K562 (cell line): Measurements from ENCODE around the gene PLOD1. TPM values are rescaled to one million over a fixed set of nuclear protein-coding genes. Genes with fewer than 3 reads are reported as not detected.
"Not testable (repeated sequence)": the region's sequence is repeated elsewhere in the genome, so short reads cannot be mapped to it uniquely, and the experiment has no call there.

Experiments used
- ATAC-seq: fragments of 200-7000 bp; cut with Tn5 transposase; 3 replicates; pipeline ENCODE4 v1.9.1; 2020; ENCODE audit warnings: moderate library complexity
- BruUV-seq: library from RNA; stranded (reverse); fragments of 400-500 nt; replicated peaks from 2 replicates; lab custom pipeline; 2021; lab: Mats Ljungman, UMichigan
- CTCF ChIA-PET: fragments of 300-600 bp; formaldehyde crosslinking; extraction: SDS; loops from one replicate; lab custom pipeline; 2021; ENCODE audit warnings: low intra/inter-chr PET ratio; lab: Yijun Ruan, JAX
- POLR2A ChIA-PET: fragments of 300-600, 350-650 bp; sonication (Branson Sonifier 250); formaldehyde crosslinking; extraction: SDS; loops from one replicate; lab custom pipeline; 2021; ENCODE audit warnings: antibody characterized with exemption, inconsistent platforms; lab: Yijun Ruan, JAX
- DNase-seq, 4 experiments: peaks; one replicate each; pipeline versions ENCODE4 v3.0.0 to v3.0.0-alpha.2; 2011 to 2018; ENCODE audit warnings: low spot score in 3 of 4, mixed read lengths in 3 of 4; ENCODE audit errors: extremely low read depth in 1 of 4
- FAIRE-seq: peaks from 2 replicates; lab custom pipeline; 2011; peaks lifted over from hg19 to GRCh38; lab: Jason Lieb, UNC
- H2AFZ ChIP-seq: 2 replicates; pipeline ENCODE4 v1.6.0; 2011; ENCODE audit warnings: low read depth, low read length, control low read depth, inconsistent platforms
- H3K27ac ChIP-seq: fragments of 200-600 bp; 3 replicates; pipeline ENCODE4 v1.8.0; 2011; ENCODE audit warnings: low read depth, mild to moderate bottlenecking, control low read depth, inconsistent platforms, low read length, moderate library complexity, mixed read lengths; ENCODE audit errors: extremely low read depth
- H3K27me3 ChIP-seq, 2 experiments: fragments of 300-600 bp in 1 of 2; 2 replicates in 1 of 2; 3 replicates in 1 of 2; pipeline versions ENCODE4 v1.6.0 to v1.8.0; 2011; ENCODE audit warnings: inconsistent platforms in 2 of 2, low read length in 2 of 2, mild to moderate bottlenecking in 1 of 2, mixed read lengths in 1 of 2, moderate library complexity in 1 of 2; ENCODE audit not compliant: control insufficient read depth in 2 of 2, insufficient read depth in 2 of 2
- H3K36me3 ChIP-seq: fragments of 300-600 bp; 3 replicates; pipeline ENCODE4 v1.8.0; 2011; ENCODE audit warnings: mild to moderate bottlenecking, low read length, inconsistent platforms; ENCODE audit not compliant: control insufficient read depth, insufficient read depth
- H3K4me1 ChIP-seq, 2 experiments: fragments of 200-600 bp in 1 of 2; replicated peaks in 1 of 2; 2 replicates in 1 of 2; 3 replicates in 1 of 2; pipeline versions ENCODE4 v1.5.1 to v1.8.0; 2011; ENCODE audit warnings: inconsistent platforms in 2 of 2, low read length in 2 of 2, mild to moderate bottlenecking in 1 of 2, mixed read lengths in 1 of 2, moderate library complexity in 1 of 2; ENCODE audit not compliant: control insufficient read depth in 2 of 2, insufficient read depth in 2 of 2
- H3K4me2 ChIP-seq: 2 replicates; pipeline ENCODE4 v1.6.1; 2011; ENCODE audit warnings: low read length, control low read depth, inconsistent platforms, mixed read lengths; ENCODE audit not compliant: insufficient read depth
- H3K4me3 ChIP-seq: fragments of 200-600 bp; sonication (generic), shearing (Covaris generic); 2 replicates; pipeline ENCODE4 v1.5.1; 2016; ENCODE audit warnings: control low read depth, inconsistent platforms
- H3K79me2 ChIP-seq: fragments of 200-600 bp; 3 replicates; pipeline ENCODE4 v1.8.0; 2011; ENCODE audit warnings: low read length, inconsistent platforms; ENCODE audit not compliant: control insufficient read depth, insufficient read depth
- H3K9ac ChIP-seq, 2 experiments: 2 replicates each; pipeline versions ENCODE4 v1.6.0 to v1.6.1; 2011; ENCODE audit warnings: low read depth in 2 of 2, low read length in 2 of 2, control low read depth in 1 of 2, inconsistent platforms in 1 of 2, mild to moderate bottlenecking in 1 of 2, mixed read lengths in 1 of 2; ENCODE audit not compliant: insufficient read depth in 1 of 2
- H3K9me1 ChIP-seq: one replicate; pipeline ENCODE4 v1.6.0; 2011; ENCODE audit warnings: inconsistent platforms, mild to moderate bottlenecking, low read length, moderate library complexity; ENCODE audit not compliant: control insufficient read depth, insufficient read depth
- H3K9me3 ChIP-seq: replicated peaks from 2 replicates; pipeline ENCODE4 v1.5.1; 2011; ENCODE audit warnings: low read depth, low read length, inconsistent platforms; ENCODE audit not compliant: control insufficient read depth, insufficient read depth
- H4K20me1 ChIP-seq: replicated peaks from 2 replicates; pipeline ENCODE4 v1.6.1; 2011; ENCODE audit warnings: low read length, inconsistent platforms, mixed read lengths; ENCODE audit not compliant: control insufficient read depth, insufficient read depth
- CBFA2T2 ChIP-seq: fragments of 450-650 bp; conservative IDR thresholded peaks from 2 replicates; pipeline ENCODE4 v1.6.1; 2017; ENCODE audit warnings: mild to moderate bottlenecking
- MAFK ChIP-seq: IDR thresholded peaks from 2 replicates; pipeline ENCODE4 v1.6.1; 2011; ENCODE audit warnings: low read length, improper control_type of control experiment
- RAD51 ChIP-seq: fragments of 450-650 bp; IDR thresholded peaks from 2 replicates; pipeline ENCODE4 v1.7.1; 2016; ENCODE audit warnings: low read depth, mild to moderate bottlenecking, borderline replicate concordance
- TOE1 ChIP-seq, 2 experiments: fragments of 450-650 bp in 1 of 2; sonication (generic) in 1 of 2; formaldehyde crosslinking in 1 of 2; IDR thresholded peaks; 2 replicates each; pipeline versions ENCODE4 v1.7.1 to v1.8.0; 2016 to 2022; ENCODE audit warnings: borderline replicate concordance in 2 of 2, mild to moderate bottlenecking in 2 of 2, antibody characterized with exemption in 1 of 2, inconsistent platforms in 1 of 2, low read depth in 1 of 2, missing genetic modification reagents in 1 of 2, moderate library complexity in 1 of 2
- ZNF316 ChIP-seq: fragments of 450-650 bp; IDR thresholded peaks from 2 replicates; pipeline ENCODE4 v1.6.1; 2016
- WGBS: fragments of 100-300 bp; shearing (Covaris generic); methylation state at CpG from one replicate; pipeline ENCODE4 v1.1.6; 2016; ENCODE audit warnings: low coverage, mixed read lengths; ENCODE audit not compliant: insufficient coverage; ENCODE audit errors: missing lambda C conversion rate; 5-methylcytosine and 5-hydroxymethylcytosine counted together
- in situ Hi-C: fragments of 300-500 bp; cut with MboI; formaldehyde crosslinking; loops from 4 replicates; pipeline ENCODE4 v1.15.0; 2018; ENCODE audit warnings: inconsistent platforms, mixed read lengths
- intact Hi-C: fragments of 100-400 bp; cut with micrococcal nuclease; formaldehyde crosslinking; loops from 2 replicates; pipeline ENCODE4 v1.14.2; 2022
- polyA plus RNA-seq, 8 experiments: library from polyadenylated mRNA; depleted of rRNA in 4 of 8; stranded (reverse) in 5 of 8; unstranded in 3 of 8; fragments of >200 nt; fragmentation: Nextera tagmentation in 2 of 8; fragmentation: Illumina TruSeq in 1 of 8; extraction: Ambion mirVana in 2 of 8; extraction: Trizol in 1 of 8; gene quantifications; 2 replicates each; pipeline versions ENCODE4 v1.2.1 to v1.2.3, GENCODE V29; 2011 to 2014; ENCODE audit warnings: inconsistent platforms in 1 of 8, missing spikeins in 1 of 8
- total RNA-seq, 7 experiments: library from RNA; depleted of rRNA in 6 of 7; stranded (reverse); fragments of >200 nt in 6 of 7; fragmentation: Illumina TruSeq in 2 of 7; extraction: Trizol in 2 of 7; gene quantifications; 2 replicates each; pipeline versions ENCODE4 v1.2.1 to v1.2.3, GENCODE V29; 2011 to 2021; ENCODE audit warnings: low replicate concordance in 1 of 7
- TF ChIP-seq, protein P1 (sequence below): sonication (generic); formaldehyde crosslinking; IDR thresholded peaks from 2 replicates; pipeline ENCODE4 v1.5.0; 2020; ENCODE audit warnings: missing genetic modification reagents
- TF ChIP-seq, protein P2 (sequence below): sonication (generic); formaldehyde crosslinking; IDR thresholded peaks from 2 replicates; pipeline ENCODE4 v1.9.0; 2022; ENCODE audit warnings: mild to moderate bottlenecking, missing genetic modification reagents
- TF ChIP-seq, protein P3 (sequence below): fragments of 450-650 bp; formaldehyde crosslinking; IDR thresholded peaks from 2 replicates; pipeline ENCODE4 v1.4.0; 2020; ENCODE audit warnings: mild to moderate bottlenecking, mixed read lengths

Gene PLOD1
- total and polyA plus RNA-seq, 9 of the 15 experiments (the other 6 are each of a cell fraction or from before 2014, with no cell fraction given), result 16.6 to 90.8 (median 52.7) TPM

DNA sequence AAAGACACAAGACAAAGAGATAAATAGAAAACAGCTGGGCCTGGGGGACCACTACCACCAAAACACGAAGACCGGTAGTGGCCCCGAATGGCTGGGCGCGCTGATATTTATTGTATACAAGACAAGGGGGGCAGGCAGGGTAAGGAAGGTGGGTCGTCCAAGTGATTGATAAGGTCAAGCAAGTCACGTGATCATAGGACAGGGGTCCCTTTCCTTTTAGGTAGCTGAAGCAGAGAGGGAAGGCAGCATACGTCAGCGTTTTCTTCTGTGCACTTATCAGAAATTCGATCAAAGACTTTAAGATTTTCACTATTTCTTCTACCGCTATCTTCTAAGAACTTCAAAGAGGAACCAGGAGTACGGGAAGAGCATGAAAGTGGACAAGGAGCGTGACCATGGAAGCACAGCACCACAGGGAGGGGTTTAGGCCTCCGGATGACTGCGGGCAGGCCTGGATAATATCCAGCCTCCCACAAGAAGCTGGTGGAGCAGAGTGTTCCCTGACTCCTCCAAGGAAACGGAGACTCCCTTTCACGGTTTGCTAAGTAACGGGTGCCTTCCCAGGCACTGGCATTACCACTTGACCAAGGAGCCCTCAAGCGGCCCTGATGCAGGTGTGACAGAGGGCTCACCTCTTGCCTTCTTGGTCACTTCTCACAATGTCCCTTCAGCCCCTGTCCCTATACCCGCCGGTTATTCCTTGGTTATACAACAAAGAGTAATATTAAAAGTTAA lies 21.9 kb upstream of the PLOD1 start:
- FAIRE-seq; H3K79me2 ChIP-seq; H3K27ac ChIP-seq; BruUV-seq; H3K36me3 ChIP-seq; H3K4me3 ChIP-seq; H2AFZ ChIP-seq; H4K20me1 ChIP-seq; intact Hi-C loops; H3K9me1 ChIP-seq; H3K27me3 ChIP-seq; TF ChIP-seq TOE1 (CRISPR knock-in tag; IDR thresholded peaks at IDR 0.05; ENCODE audit: borderline replicate concordance, low read depth): not testable (repeated sequence)
- Histone ChIP-seq H3K9ac (0 out of 4 replicates have a peak overlapping the region, but pooled peaks of 1 of the 2 experiments have one; percentile 15), H3K4me1 (peaks cover 18 to 21% of the 10 kb centered on the region in 2 experiments)
- in situ Hi-C loops, result loop anchor here (5.0 kb wide), 1 partner anchor 50 kb away; no protein-coding TSS in a partner anchor
- POLR2A ChIA-PET, result interaction anchor here (0.6 to 2.6 kb wide), 6 partner anchors 14 to 188 kb away, joined by 3 to 11 read pairs (median 3); partner anchors contain the start of genes KIAA2013 and PLOD1
- 63% methylated on average over 21 of the region's 21 CpGs for WGBS
- TF ChIP-seq RAD51 (peak; percentile 81), ZNF316 (0 out of 2 replicates have a peak, but pooled peaks have one; percentile 29), TOE1 (IDR thresholded peaks at IDR 0.05; ENCODE audit: borderline replicate concordance) (peak; percentile 80), MAFK (0 out of 2 replicates have a peak, but pooled peaks have one; percentile 21), CBFA2T2 (peak; percentile 49; the same call in 1 of the 2 replicates)
- TF ChIP-seq, protein P1, sequence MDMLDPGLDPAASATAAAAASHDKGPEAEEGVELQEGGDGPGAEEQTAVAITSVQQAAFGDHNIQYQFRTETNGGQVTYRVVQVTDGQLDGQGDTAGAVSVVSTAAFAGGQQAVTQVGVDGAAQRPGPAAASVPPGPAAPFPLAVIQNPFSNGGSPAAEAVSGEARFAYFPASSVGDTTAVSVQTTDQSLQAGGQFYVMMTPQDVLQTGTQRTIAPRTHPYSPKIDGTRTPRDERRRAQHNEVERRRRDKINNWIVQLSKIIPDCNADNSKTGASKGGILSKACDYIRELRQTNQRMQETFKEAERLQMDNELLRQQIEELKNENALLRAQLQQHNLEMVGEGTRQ (CRISPR knock-in tag), result peak; percentile 38; the same call in 1 of the 2 replicates
- TF ChIP-seq, protein P2, sequence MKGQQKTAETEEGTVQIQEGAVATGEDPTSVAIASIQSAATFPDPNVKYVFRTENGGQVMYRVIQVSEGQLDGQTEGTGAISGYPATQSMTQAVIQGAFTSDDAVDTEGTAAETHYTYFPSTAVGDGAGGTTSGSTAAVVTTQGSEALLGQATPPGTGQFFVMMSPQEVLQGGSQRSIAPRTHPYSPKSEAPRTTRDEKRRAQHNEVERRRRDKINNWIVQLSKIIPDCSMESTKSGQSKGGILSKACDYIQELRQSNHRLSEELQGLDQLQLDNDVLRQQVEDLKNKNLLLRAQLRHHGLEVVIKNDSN, result 0 out of 2 replicates have a peak, but pooled peaks have one; percentile 9
- TF ChIP-seq, protein P3, sequence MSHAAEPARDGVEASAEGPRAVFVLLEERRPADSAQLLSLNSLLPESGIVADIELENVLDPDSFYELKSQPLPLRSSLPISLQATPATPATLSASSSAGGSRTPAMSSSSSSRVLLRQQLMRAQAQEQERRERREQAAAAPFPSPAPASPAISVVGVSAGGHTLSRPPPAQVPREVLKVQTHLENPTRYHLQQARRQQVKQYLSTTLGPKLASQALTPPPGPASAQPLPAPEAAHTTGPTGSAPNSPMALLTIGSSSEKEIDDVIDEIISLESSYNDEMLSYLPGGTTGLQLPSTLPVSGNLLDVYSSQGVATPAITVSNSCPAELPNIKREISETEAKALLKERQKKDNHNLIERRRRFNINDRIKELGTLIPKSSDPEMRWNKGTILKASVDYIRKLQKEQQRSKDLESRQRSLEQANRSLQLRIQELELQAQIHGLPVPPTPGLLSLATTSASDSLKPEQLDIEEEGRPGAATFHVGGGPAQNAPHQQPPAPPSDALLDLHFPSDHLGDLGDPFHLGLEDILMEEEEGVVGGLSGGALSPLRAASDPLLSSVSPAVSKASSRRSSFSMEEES (CRISPR knock-in tag), result peak; percentile 86
- TF ChIP-seq, all 486 proteins: peak for 8; not testable (repeated sequence) for 478
- ATAC-seq, DNase-seq, CTCF ChIA-PET, H3K9me3 ChIP-seq, H3K4me2 ChIP-seq: not testable (repeated sequence)
